Choroid plexus epithelial cell (primary cell): ENCODE results near the gene TTLL5.
A peak's percentile ranks its signal among the peaks of the same experiment; 100 is the strongest.

Experiments used
- DNase-seq: peaks from one replicate; pipeline ENCODE4 v3.0.0-alpha.2; 2010; ENCODE audit warnings: low read depth
- H3K4me3 ChIP-seq: 2 replicates; pipeline ENCODE4 v1.5.1; 2011; ENCODE audit warnings: low read depth, mild to moderate bottlenecking, control low read depth, low read length, moderate library complexity
- TF ChIP-seq, protein P1 (sequence below): conservative IDR thresholded peaks from 2 replicates; pipeline ENCODE4 v1.5.1; 2011; ENCODE audit warnings: low read depth, mild to moderate bottlenecking, control low read depth, inconsistent platforms, low read length, moderate library complexity

Gene TTLL5

DNA sequence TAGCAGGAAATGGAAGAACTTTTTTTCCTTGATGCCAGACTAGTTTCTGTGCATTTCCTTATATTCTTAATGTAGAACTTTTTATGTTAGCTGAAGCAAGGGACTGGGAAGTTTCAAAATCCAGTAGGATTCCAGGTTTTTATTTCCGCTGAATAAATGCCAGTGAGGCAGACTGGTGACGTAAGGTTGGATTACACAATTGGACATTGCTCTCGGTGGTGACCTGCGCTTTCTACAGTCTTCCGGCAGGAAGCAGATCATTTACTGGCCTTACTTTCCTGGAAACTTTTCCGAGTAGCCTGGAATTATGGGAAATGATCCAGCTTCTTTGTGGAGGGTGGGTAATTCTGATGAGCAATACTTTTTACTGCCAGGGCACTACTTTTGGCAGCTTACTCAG is 328.1 kb downstream of the TTLL5 start:
- TF ChIP-seq, protein P1, sequence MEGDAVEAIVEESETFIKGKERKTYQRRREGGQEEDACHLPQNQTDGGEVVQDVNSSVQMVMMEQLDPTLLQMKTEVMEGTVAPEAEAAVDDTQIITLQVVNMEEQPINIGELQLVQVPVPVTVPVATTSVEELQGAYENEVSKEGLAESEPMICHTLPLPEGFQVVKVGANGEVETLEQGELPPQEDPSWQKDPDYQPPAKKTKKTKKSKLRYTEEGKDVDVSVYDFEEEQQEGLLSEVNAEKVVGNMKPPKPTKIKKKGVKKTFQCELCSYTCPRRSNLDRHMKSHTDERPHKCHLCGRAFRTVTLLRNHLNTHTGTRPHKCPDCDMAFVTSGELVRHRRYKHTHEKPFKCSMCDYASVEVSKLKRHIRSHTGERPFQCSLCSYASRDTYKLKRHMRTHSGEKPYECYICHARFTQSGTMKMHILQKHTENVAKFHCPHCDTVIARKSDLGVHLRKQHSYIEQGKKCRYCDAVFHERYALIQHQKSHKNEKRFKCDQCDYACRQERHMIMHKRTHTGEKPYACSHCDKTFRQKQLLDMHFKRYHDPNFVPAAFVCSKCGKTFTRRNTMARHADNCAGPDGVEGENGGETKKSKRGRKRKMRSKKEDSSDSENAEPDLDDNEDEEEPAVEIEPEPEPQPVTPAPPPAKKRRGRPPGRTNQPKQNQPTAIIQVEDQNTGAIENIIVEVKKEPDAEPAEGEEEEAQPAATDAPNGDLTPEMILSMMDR: no peak
- peak; percentile 70 for DNase-seq
- no peak overlapping the region for H3K4me3 ChIP-seq

DNA sequence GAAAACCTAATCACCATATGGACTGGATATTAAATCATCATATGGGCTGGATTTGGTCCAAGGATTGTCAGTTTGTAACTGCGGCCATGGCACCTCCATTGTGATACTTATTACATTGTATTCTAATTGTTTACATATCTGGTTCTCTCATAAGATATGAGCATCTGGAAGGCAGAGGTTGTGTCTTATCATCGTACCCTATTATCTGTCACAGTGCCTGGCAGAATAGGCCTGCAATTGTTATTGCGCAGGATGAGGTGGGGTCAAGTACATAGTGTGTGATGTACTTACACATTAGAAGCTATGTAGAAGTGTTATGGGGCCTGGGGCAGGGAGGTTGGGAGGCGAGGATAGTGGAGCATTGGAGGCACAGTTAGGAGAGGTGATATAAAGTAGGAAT is 329.3 kb downstream of the TTLL5 start:
- no peak for DNase-seq
- TF ChIP-seq, protein P1: no peak
- H3K4me3 ChIP-seq: no peak overlapping the region

DNA sequence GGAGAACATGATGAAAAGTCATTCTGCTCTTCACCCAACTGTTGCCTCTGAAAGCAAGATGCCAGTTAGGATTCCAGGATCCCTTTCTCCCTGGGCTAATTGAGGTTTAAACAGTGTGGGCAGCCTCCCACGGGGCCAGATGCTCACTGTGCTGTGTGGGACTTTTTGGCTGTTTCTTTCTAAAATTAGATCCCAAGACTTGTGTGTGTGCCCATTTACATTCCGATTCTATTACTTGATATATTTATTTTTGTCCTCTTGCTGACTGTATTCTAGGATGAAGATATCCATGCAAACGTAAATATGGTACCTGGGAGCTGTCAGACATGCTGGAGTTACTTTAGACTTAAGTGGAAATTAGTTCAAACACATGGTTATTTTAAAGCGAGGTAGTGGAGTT is 330.7 kb downstream of the TTLL5 start:
- TF ChIP-seq, protein P1: no peak
- no peak overlapping the region for H3K4me3 ChIP-seq
- DNase-seq: no peak

DNA sequence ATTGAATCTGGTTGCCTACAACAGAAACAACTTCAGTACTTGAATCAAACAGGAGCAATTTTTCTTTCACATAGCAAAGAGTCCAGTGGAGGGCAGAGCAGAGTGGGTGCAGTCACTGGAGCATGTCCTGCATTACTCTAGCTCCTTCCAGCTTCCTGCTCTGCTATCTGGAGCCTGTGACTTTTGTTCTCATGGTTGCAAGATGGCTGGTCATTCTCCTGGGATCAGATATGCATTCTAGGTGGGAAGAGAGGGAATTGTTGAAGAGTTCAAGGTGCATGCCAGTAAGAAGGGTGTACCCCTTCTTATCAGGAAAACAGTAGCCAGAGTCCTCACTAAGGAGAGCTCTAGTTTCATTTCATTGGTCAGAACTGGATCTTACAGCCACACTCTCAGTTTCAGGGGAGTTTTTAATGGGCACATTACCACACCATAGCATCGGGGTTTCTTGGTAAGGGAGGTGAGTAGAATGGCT is 332.6 kb downstream of the TTLL5 start:
- TF ChIP-seq, protein P1: no peak
- H3K4me3 ChIP-seq: no peak overlapping the region
- no peak for DNase-seq

DNA sequence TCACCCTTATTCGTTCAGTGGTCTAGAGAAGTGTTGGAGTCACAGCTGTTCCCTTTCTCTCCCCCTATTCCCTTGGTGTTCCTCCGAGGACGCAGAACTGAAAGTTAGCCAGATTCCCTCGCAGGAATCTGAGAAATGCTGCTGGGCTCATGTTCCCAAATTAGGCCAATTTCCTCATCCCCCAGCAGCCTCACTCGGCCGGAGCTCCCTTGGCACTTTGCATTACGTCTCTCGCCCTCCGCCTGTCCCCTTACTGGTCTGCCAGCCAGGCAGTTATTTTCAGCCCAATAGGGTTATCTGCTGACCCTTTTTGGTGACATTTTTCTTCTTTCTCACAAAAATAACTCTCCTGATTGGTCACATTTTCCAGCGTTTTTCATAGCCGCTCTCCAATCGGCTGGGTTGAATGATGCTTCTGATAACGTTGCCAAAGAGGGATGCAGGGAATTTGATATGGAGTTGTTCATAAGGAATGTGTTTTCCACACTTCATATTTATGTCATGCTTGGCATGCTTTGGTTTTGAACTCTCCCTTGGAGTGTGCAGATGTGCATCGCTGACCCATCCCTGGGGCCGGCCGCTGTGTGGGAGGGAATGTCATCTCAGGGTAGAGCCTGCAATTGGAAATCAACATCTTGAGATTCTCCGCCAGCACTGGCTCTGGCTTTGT is 334.5 kb downstream of the TTLL5 start:
- no peak for DNase-seq

DNA sequence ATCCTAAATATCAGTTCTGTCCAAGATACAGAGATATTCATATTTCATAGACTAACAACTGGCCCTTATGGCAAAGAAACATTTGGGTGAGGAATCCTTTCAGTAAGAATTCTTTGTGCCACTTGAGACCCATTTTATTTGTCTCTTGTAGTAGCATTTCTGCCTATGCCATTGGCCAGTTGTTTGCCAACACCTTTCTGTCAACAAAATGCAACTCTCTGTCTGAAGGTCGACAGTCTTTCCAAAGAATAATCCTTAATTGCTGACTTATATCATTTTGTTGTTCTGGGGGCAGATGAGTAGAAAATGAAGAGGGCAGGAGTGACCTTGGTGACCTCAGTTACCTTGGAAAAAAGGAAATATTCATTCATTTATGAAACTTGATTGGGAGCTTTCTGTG is 335.4 kb downstream of the TTLL5 start:
- TF ChIP-seq, protein P1: no peak
- no peak for DNase-seq
- no peak overlapping the region for H3K4me3 ChIP-seq

More for the DNA sequence above, 334.5 kb downstream of the TTLL5 start:
- no peak overlapping the region for H3K4me3 ChIP-seq
- TF ChIP-seq, protein P1: no peak
